Aorta (tissue), 5 donors: ENCODE data around the gene SCN9A. TPM values are rescaled to one million over a fixed set of nuclear protein-coding genes. Genes with fewer than 3 reads are reported as not detected.

ENCODE experiments used
- ATAC-seq: fragments of 200-7000 bp; cut with Tn5 transposase; one replicate; pipeline ENCODE4 v1.9.1; 2022; ENCODE audit warnings: moderate library complexity; ENCODE audit not compliant: low FRiP score
- DNase-seq, 2 donors: peaks; one replicate each; pipeline ENCODE4 v3.0.0-alpha.2; 2020
- H3K27ac ChIP-seq, 2 donors: one replicate each; pipeline ENCODE4 v1.5.1; 2013; ENCODE audit warnings: low read length in 2 of 2, mild to moderate bottlenecking in 2 of 2, moderate library complexity in 2 of 2, control low read depth in 1 of 2, inconsistent platforms in 1 of 2, low read depth in 1 of 2
- H3K27me3 ChIP-seq, 2 donors: one replicate each; pipeline ENCODE4 v1.6.1; 2013; ENCODE audit warnings: control low read depth in 1 of 2, low read length in 1 of 2, mild to moderate bottlenecking in 1 of 2, moderate library complexity in 1 of 2; ENCODE audit not compliant: insufficient read depth in 2 of 2, control insufficient read depth in 1 of 2
- H3K36me3 ChIP-seq, 2 donors: one replicate each; pipeline ENCODE4 v1.6.1; 2013; ENCODE audit warnings: control low read depth in 1 of 2, low read length in 1 of 2, mild to moderate bottlenecking in 1 of 2; ENCODE audit not compliant: insufficient read depth in 2 of 2, control insufficient read depth in 1 of 2
- H3K4me1 ChIP-seq, 2 donors: one replicate each; pipeline ENCODE4 v1.6.1; 2013; ENCODE audit warnings: low read length in 2 of 2, control low read depth in 1 of 2, mild to moderate bottlenecking in 1 of 2, moderate library complexity in 1 of 2; ENCODE audit not compliant: insufficient read depth in 2 of 2, control insufficient read depth in 1 of 2
- H3K4me3 ChIP-seq, 2 donors: one replicate each; pipeline ENCODE4 v1.5.1; 2013; ENCODE audit warnings: low read length in 2 of 2, control low read depth in 1 of 2, mild to moderate bottlenecking in 1 of 2
- H3K9me3 ChIP-seq: one replicate; pipeline ENCODE4 v1.6.1; 2013; ENCODE audit warnings: mild to moderate bottlenecking, low read length; ENCODE audit not compliant: control insufficient read depth
- WGBS, 2 donors: extraction: QIAGEN DNeasy Blood & Tissue Kit; methylation state at CpG; one replicate each; pipeline ENCODE4 v1.1.7; 2013; 5-methylcytosine and 5-hydroxymethylcytosine counted together
- intact Hi-C, 2 donors: fragments of 100-400 bp; cut with DNase I; formaldehyde crosslinking; loops; one replicate each; pipeline versions ENCODE4 v1.14.2 to v1.15.0; 2022
- polyA plus RNA-seq, 2 donors: library from polyadenylated mRNA; stranded (reverse); fragments of 200-250 nt; gene quantifications; one replicate each; pipeline ENCODE4 v1.2.3, GENCODE V29; 2013
- total RNA-seq, 2 donors: library from RNA; stranded (reverse); fragmentation: NEBNext Ultra II Directional; extraction: Animal tissue kit (Norgen Biotek cat#: 25700); gene quantifications; one replicate each; pipeline ENCODE4 v1.2.1, GENCODE V29; 2021
- donor health status: healthy with polysubstance abuse.
- donor health status: Bipolar disorder and iron deficiency.
- donor health status: DM: no; HTN: no; CAD: no.
- donor health status: DM: no; HTN: no; CAD: no.
- donor health status: DM: yes; HTN: yes; CAD: no.

Gene SCN9A
- total and polyA plus RNA-seq, 4 donors: 0.13 to 15.2 (median 1.7) TPM

DNA sequence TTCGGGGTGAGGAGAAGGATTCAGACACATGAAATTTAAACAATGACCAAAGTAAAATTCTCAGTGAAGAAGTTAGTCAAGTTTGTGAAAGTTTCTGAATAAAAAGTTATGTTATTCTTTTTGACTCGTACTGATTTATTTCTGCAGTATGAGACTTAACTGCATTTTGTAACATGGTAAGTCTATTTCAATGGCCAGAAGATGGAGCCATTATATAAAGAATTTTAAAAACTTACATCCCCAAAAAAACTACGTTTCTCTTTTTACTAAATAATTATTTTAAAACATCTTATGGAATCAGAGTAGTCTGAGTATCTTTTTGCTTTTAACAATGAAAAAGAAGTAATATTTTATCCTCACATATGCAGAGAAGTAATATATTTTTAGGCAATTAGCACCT is 196.5 kb downstream of the SCN9A start:
- WGBS, 2 donors: 16 to 23% methylated on average over 3 of the region's 3 CpGs
- intact Hi-C loops: no loop called here
- Histone ChIP-seq H3K4me1 (no peaks in the 10 kb centered on the region), H3K36me3 (no peaks in the 10 kb centered on the region), H3K27ac (no peak overlapping the region), H3K4me3 (no peak overlapping the region), H3K9me3 (no peaks in the 10 kb centered on the region), H3K27me3 (peaks cover 0 to 2% of the 10 kb centered on the region in 2 donors)
- DNase-seq (no peak), ATAC-seq (no peak)

DNA sequence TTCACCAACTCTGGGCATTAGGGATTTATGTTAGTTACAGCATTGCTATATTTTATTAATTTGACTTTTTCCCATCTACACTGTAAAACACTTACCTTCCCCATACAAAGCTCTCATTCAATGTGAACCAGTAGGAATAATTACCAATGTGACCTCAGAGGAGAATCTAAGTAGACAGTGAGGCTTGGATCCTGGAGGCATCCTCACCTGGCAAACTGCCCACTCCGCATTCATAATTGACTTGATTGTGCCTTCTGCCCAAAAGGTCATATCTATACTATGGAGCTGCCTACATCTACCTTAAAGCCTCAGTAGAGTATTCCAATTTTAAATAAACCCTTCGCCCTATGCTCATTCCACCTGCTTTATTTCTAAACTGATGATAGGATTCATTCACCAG is 202.5 kb downstream of the SCN9A start:
- H3K27me3 ChIP-seq: peaks cover 0 to 2% of the 10 kb centered on the region in 2 donors
- no peak for DNase-seq
- WGBS, 2 donors: 92 to 93% methylated on average over 2 of the region's 2 CpGs
- ATAC-seq: no peak
- no peak overlapping the region for H3K27ac ChIP-seq
- H3K9me3 ChIP-seq: no peaks in the 10 kb centered on the region
- no peaks in the 10 kb centered on the region for H3K36me3 ChIP-seq
- H3K4me3 ChIP-seq: no peak overlapping the region
- H3K4me1 ChIP-seq: no peaks in the 10 kb centered on the region
- intact Hi-C loops: no loop called here

DNA sequence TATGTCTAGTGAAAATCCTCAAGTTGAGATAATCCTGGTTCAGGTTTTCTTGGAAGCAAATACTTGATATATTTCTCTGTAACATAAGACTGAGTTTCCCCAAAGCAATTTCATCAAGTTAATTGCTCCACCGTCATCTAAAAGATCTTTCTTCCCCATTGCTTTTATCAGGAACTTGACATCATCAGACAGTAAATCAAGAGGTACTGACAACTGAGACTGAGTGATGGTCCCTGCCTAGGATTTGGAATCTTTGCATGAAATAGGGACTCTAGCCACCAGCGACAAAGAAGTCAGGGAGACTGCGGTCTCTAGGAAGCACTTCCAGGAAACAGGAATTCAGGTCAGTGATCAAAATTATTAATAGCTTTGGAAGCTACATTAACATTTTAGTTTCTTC is 204.5 kb downstream of the SCN9A start:
- no peak for DNase-seq
- H3K27me3 ChIP-seq: peaks cover 0 to 2% of the 10 kb centered on the region in 2 donors
- ATAC-seq: no peak
- H3K4me1 ChIP-seq: no peaks in the 10 kb centered on the region
- H3K4me3 ChIP-seq: no peak overlapping the region
- WGBS, 2 donors: 10 to 23% methylated on average over 3 of the region's 3 CpGs
- H3K9me3 ChIP-seq: no peaks in the 10 kb centered on the region
- intact Hi-C loops: no loop called here
- no peaks in the 10 kb centered on the region for H3K36me3 ChIP-seq
- H3K27ac ChIP-seq: no peak overlapping the region

DNA sequence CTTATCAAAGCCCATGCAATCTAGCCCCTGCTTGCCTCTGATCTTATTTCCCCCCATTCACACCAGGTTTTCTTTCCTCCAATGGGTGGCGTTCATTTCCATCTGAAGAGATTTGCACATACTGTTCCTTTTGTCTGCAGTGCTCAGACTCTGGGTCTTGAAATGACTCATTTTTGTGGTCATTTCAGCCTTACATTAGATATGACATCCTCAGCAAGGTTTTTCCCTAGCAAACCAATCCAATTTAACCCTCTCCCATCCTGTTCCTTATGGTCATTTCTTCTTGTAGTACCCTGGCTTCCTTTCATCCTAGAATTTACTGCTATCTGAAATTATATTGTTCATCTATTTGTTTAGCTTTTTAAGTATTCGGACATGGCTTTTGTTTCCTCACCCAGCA is 205.4 kb downstream of the SCN9A start:
- ATAC-seq: no peak
- H3K36me3 ChIP-seq: no peaks in the 10 kb centered on the region
- WGBS, 2 donors: 77 to 82% methylated on average over 2 of the region's 2 CpGs
- no peaks in the 10 kb centered on the region for H3K9me3 ChIP-seq
- H3K27me3 ChIP-seq: peaks cover 0 to 2% of the 10 kb centered on the region in 2 donors
- no peak overlapping the region for H3K4me3 ChIP-seq
- intact Hi-C loops: no loop called here
- DNase-seq: no peak
- no peaks in the 10 kb centered on the region for H3K4me1 ChIP-seq
- no peak overlapping the region for H3K27ac ChIP-seq

DNA sequence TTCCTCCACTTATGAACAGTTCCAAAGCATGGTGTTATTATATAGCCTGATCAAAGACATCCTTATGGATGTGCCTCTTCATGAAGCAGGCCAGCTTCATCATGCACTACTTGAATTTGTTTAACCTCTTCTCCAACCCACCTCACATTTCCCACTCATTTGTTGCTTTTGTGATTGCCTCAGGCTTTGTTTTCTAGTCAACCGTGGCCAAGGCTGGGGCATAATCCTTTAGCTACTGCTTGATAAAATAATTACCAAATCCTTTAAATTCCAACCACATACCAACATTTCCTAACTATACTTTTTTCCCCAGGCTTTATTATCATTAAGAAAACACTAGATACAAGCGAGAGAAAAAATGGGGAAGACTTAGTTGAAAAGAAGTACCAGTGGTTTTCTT is 208.3 kb downstream of the SCN9A start:
- DNase-seq (no peak), ATAC-seq (no peak)
- no peaks in the 10 kb centered on the region for H3K27me3 ChIP-seq
- H3K4me3 ChIP-seq: no peak overlapping the region
- no peaks in the 10 kb centered on the region for H3K4me1 ChIP-seq
- no peak overlapping the region for H3K27ac ChIP-seq
- H3K36me3 ChIP-seq: no peaks in the 10 kb centered on the region
- no peaks in the 10 kb centered on the region for H3K9me3 ChIP-seq
- 9 to 10% methylated on average over 2 of the region's 2 CpGs for WGBS, 2 donors
- intact Hi-C loops: no loop called here

DNA sequence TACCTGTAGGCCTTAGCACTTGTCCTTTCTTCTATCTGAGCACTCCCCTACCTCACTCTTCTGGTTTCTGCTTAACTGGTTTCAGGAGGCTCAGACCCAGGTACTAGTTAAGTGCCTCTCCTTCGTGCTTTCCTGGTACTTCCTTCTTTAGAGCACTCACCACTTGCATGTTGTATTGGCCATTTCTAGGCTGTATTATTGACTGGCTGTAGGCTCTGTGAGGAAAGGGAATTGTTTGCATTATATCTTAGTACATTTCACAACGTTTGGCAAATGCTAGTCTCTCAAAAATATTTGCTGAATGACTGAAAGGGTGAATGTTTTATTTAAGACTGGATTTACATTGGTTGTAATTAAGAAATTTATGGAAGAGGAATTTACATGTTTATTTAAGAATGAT is 212.0 kb downstream of the SCN9A start:
- WGBS, 2 donors: 45 to 56% methylated on average over 2 of the region's 2 CpGs
- ATAC-seq: no peak
- Histone ChIP-seq H3K9me3 (no peaks in the 10 kb centered on the region), H3K27me3 (no peaks in the 10 kb centered on the region), H3K27ac (no peak overlapping the region), H3K4me3 (no peak overlapping the region), H3K36me3 (no peaks in the 10 kb centered on the region), H3K4me1 (no peaks in the 10 kb centered on the region)
- no peak for DNase-seq
- intact Hi-C loops: no loop called here

DNA sequence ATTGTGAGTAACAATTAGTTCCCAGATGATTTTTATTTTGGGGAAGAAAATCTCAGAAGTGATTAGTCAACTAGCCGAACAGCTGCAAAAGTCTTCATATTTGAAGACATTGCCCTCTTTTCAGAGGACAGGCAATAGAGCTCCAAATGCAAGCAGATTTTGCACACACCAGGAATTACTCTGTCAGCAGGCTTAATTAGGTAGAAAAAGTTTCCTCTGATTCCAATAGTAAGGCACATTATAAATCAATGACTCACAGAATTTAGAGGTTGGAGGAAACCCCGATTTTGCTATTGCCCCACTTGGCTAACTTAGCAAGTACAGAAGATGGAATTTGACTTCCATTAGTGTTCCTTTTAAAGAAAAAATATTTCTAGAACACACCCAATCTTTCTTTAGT is 217.2 kb downstream of the SCN9A start:
- no peak overlapping the region for H3K27ac ChIP-seq
- no peaks in the 10 kb centered on the region for H3K4me1 ChIP-seq
- peaks cover 0 to 1% of the 10 kb centered on the region in 2 donors for H3K27me3 ChIP-seq
- 66 to 81% methylated on average over 2 of the region's 2 CpGs for WGBS, 2 donors
- H3K36me3 ChIP-seq: no peaks in the 10 kb centered on the region
- intact Hi-C loops: no loop called here
- no peak for DNase-seq
- H3K4me3 ChIP-seq: no peak overlapping the region
- no peak for ATAC-seq
- no peaks in the 10 kb centered on the region for H3K9me3 ChIP-seq

DNA sequence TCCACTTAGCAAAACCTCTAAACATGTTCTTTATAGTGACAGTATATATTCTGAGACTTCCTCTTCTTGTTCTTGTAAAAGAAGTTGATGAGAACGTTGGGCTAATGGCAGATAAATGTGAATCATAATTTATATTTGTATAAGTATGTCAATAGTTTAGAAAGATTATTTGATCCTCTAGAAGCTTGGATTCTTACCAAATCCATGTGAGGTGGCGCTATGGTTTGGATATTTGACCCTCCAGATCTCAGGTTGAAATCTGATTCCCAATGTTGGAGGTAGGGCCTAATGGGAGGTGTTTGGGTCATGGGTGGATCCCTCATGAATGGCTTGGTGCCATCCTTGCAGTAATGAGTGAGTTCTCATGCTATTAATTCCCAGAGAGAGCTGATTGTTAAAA is 218.2 kb downstream of the SCN9A start:
- Histone ChIP-seq H3K4me1 (no peaks in the 10 kb centered on the region), H3K36me3 (no peaks in the 10 kb centered on the region), H3K4me3 (no peak overlapping the region), H3K27me3 (peaks cover 0 to 1% of the 10 kb centered on the region in 2 donors), H3K27ac (no peak overlapping the region), H3K9me3 (no peaks in the 10 kb centered on the region)
- DNase-seq (no peak), ATAC-seq (no peak)
- WGBS, 2 donors: 69 to 71% methylated on average over 2 of the region's 2 CpGs
- intact Hi-C loops: no loop called here

DNA sequence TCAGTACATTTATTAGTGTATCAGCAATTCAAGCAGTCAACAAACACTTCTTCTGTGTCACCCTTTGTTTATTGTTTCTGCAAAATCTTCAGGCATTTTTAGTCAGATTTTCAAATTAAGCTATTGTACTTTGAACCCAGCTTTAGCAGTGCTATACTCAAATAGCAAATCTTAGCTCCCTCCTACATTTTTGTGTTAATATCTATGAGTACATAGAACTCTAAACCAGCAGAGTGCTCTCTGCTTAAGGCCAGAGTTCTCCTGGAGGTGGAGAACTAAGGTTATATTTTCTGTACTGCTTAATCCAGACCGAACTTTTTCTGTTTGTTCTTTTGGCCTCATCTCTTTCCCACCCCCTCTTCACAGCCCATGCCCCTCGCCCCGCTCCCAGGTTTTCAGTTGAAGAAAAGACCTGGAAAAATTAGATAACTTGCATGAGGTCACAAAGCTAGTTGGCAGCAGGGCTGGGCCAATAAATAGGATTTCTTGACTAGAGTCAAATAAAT is 218.7 kb downstream of the SCN9A start:
- intact Hi-C loops: no loop called here
- Histone ChIP-seq H3K4me3 (no peak overlapping the region), H3K27ac (no peak overlapping the region), H3K4me1 (no peaks in the 10 kb centered on the region), H3K9me3 (no peaks in the 10 kb centered on the region), H3K36me3 (no peaks in the 10 kb centered on the region), H3K27me3 (peaks cover 0 to 1% of the 10 kb centered on the region in 2 donors)
- WGBS, 2 donors: 85% methylated on average over 3 of the region's 3 CpGs
- no peak for ATAC-seq
- DNase-seq: no peak
